H1 (cell line): ENCODE measurements around the gene ATP1A1. TPM values are rescaled to one million over a fixed set of nuclear protein-coding genes. Genes with fewer than 3 reads are reported as not detected.

Source experiments
- CTCF ChIA-PET: fragments of 300-600 bp; sonication (Branson Sonifier 250); formaldehyde crosslinking; loops from one replicate; lab custom pipeline; 2021; ENCODE audit not compliant: partially characterized antibody; lab: Charles Lee
- POLR2A ChIA-PET: fragments of 300-600 bp; sonication (Branson Sonifier 250); formaldehyde crosslinking; loops from one replicate; lab custom pipeline; 2021; ENCODE audit warnings: inconsistent platforms; ENCODE audit not compliant: partially characterized antibody; lab: Charles Lee
- DNase-seq, 2 experiments: peaks; one replicate each; pipeline versions ENCODE4 v3.0.0 to v3.0.0-alpha.2; 2010 to 2022; ENCODE audit warnings: low spot score in 2 of 2, low read depth in 1 of 2, mixed read lengths in 1 of 2
- FAIRE-seq: peaks from 2 replicates; lab custom pipeline; 2011; peaks lifted over from hg19 to GRCh38; lab: Jason Lieb, UNC
- H2AFZ ChIP-seq: 2 replicates; pipeline ENCODE4 v1.8.1; 2012; ENCODE audit warnings: low read length, inconsistent platforms
- H2AK5ac ChIP-seq: 2 replicates; pipeline ENCODE4 v1.6.1; 2013; ENCODE audit warnings: low read depth, low read length
- H2BK120ac ChIP-seq: replicated peaks from 2 replicates; pipeline ENCODE3; 2013; ENCODE audit warnings: low read depth, low read length, inconsistent platforms
- H2BK12ac ChIP-seq: 2 replicates; pipeline ENCODE4 v1.6.1; 2013; ENCODE audit warnings: low read depth, low read length
- H2BK15ac ChIP-seq: 2 replicates; pipeline ENCODE4 v1.6.1; 2013; ENCODE audit warnings: low read length
- H2BK20ac ChIP-seq: 2 replicates; pipeline ENCODE4 v1.6.1; 2013; ENCODE audit warnings: low read length
- H2BK5ac ChIP-seq: 2 replicates; pipeline ENCODE4 v1.6.1; 2013; ENCODE audit warnings: low read depth, low read length
- H3K14ac ChIP-seq: 2 replicates; pipeline ENCODE4 v1.6.1; 2013; ENCODE audit warnings: inconsistent platforms; ENCODE audit not compliant: insufficient read length
- H3K18ac ChIP-seq: 2 replicates; pipeline ENCODE4 v1.6.1; 2013; ENCODE audit warnings: low read length; ENCODE audit errors: extremely low read depth
- H3K23ac ChIP-seq: 2 replicates; pipeline ENCODE4 v1.6.1; 2013; ENCODE audit warnings: inconsistent platforms; ENCODE audit not compliant: insufficient read length
- H3K23me2 ChIP-seq: 2 replicates; pipeline ENCODE4 v1.6.1; 2013; ENCODE audit warnings: low read depth, low read length
- H3K27ac ChIP-seq: 2 replicates; pipeline ENCODE4 v1.6.1; 2011; ENCODE audit warnings: low read depth, low read length, inconsistent platforms
- H3K27me3 ChIP-seq, 4 experiments: replicated peaks in 1 of 4; 1 replicate in 1 of 4; 2 replicates in 3 of 4; pipeline versions ENCODE4 v1.6.1 to v1.8.1; 2011 to 2013; ENCODE audit warnings: low read length in 3 of 4, mild to moderate bottlenecking in 3 of 4, inconsistent platforms in 2 of 4, mixed read lengths in 2 of 4, moderate library complexity in 1 of 4; ENCODE audit not compliant: control insufficient read depth in 3 of 4, insufficient read depth in 3 of 4; ENCODE audit errors: extremely low read depth in 1 of 4
- H3K36me3 ChIP-seq, 4 experiments: 2 replicates each; pipeline versions ENCODE4 v1.6.1 to v1.8.1; 2011 to 2013; ENCODE audit warnings: mild to moderate bottlenecking in 4 of 4, low read length in 3 of 4, moderate library complexity in 2 of 4, control low read depth in 1 of 4, inconsistent platforms in 1 of 4; ENCODE audit not compliant: insufficient read depth in 4 of 4, control insufficient read depth in 2 of 4
- H3K4ac ChIP-seq: replicated peaks from 2 replicates; pipeline ENCODE3; 2013; ENCODE audit warnings: low read length, low read depth, mixed read lengths, inconsistent platforms; ENCODE audit not compliant: insufficient read length
- H3K4me1 ChIP-seq, 4 experiments: replicated peaks in 1 of 4; 1 replicate in 1 of 4; 2 replicates in 3 of 4; pipeline versions ENCODE4 v1.6.1 to v1.8.1; 2011 to 2013; ENCODE audit warnings: low read length in 3 of 4, inconsistent platforms in 2 of 4, mixed read lengths in 1 of 4; ENCODE audit not compliant: insufficient read depth in 4 of 4, control insufficient read depth in 3 of 4
- H3K4me2 ChIP-seq, 2 experiments: 2 replicates each; pipeline versions ENCODE4 v1.6.1 to v1.8.1; 2011 to 2013; ENCODE audit warnings: low read depth in 2 of 2, low read length in 2 of 2, control low read depth in 1 of 2, inconsistent platforms in 1 of 2, mild to moderate bottlenecking in 1 of 2; ENCODE audit not compliant: insufficient read depth in 1 of 2
- H3K4me3 ChIP-seq, 4 experiments: fragments of 200-600, 300-600 bp in 1 of 4; sonication (generic), shearing (Covaris generic), sonication (Bioruptor Twin) in 1 of 4; 2 replicates each; pipeline versions ENCODE4 v1.5.1 to v1.8.1; 2011 to 2016; ENCODE audit warnings: low read length in 4 of 4, low read depth in 3 of 4, control low read depth in 2 of 4, inconsistent platforms in 2 of 4, mild to moderate bottlenecking in 2 of 4, mixed read lengths in 1 of 4, moderate library complexity in 1 of 4; ENCODE audit not compliant: insufficient read depth in 2 of 4; ENCODE audit errors: extremely low read depth in 1 of 4
- H3K56ac ChIP-seq: replicated peaks from 2 replicates; pipeline ENCODE3; 2013; ENCODE audit warnings: low read depth, mild to moderate bottlenecking, mixed read lengths, low read length, inconsistent platforms; ENCODE audit not compliant: insufficient read length
- H3K79me1 ChIP-seq: 2 replicates; pipeline ENCODE4 v1.6.1; 2013; ENCODE audit warnings: low read depth, low read length, control low read depth
- H3K79me2 ChIP-seq, 2 experiments: 2 replicates each; pipeline versions ENCODE4 v1.6.1 to v1.8.1; 2012 to 2013; ENCODE audit warnings: low read length in 2 of 2, mild to moderate bottlenecking in 2 of 2, inconsistent platforms in 1 of 2; ENCODE audit not compliant: insufficient read depth in 2 of 2, control insufficient read depth in 1 of 2
- H3K9ac ChIP-seq, 4 experiments: replicated peaks in 1 of 4; 1 replicate in 1 of 4; 2 replicates in 3 of 4; pipeline versions ENCODE4 v1.6.1 to v1.8.1; 2011 to 2013; ENCODE audit warnings: low read depth in 3 of 4, low read length in 3 of 4, control low read depth in 2 of 4, mild to moderate bottlenecking in 2 of 4, moderate library complexity in 2 of 4, inconsistent platforms in 1 of 4; ENCODE audit errors: extremely low read depth in 1 of 4
- H3K9me3 ChIP-seq, 2 experiments: 2 replicates each; pipeline versions ENCODE4 v1.6.1 to v1.8.1; 2012 to 2013; ENCODE audit warnings: mild to moderate bottlenecking in 2 of 2, moderate library complexity in 2 of 2, control low read depth in 1 of 2, inconsistent platforms in 1 of 2, low read depth in 1 of 2, low read length in 1 of 2, mixed read lengths in 1 of 2; ENCODE audit not compliant: insufficient read depth in 2 of 2
- H4K20me1 ChIP-seq, 2 experiments: replicated peaks in 1 of 2; 2 replicates each; pipeline versions ENCODE3 to v1.8.1; 2011 to 2013; ENCODE audit warnings: inconsistent platforms in 2 of 2, low read length in 2 of 2, mild to moderate bottlenecking in 1 of 2; ENCODE audit not compliant: insufficient read depth in 2 of 2, control insufficient read depth in 1 of 2
- H4K5ac ChIP-seq: 2 replicates; pipeline ENCODE4 v1.6.1; 2013; ENCODE audit warnings: low read length, low read depth, mixed read lengths, inconsistent platforms; ENCODE audit not compliant: insufficient read length
- H4K8ac ChIP-seq: 2 replicates; pipeline ENCODE4 v1.8.0; 2013; ENCODE audit warnings: mild to moderate bottlenecking, moderate library complexity, low read length, inconsistent platforms; ENCODE audit not compliant: insufficient read depth; ENCODE audit errors: extremely low read depth
- H4K91ac ChIP-seq: replicated peaks from 2 replicates; pipeline ENCODE3; 2013; ENCODE audit warnings: low read length, mixed read lengths, inconsistent platforms; ENCODE audit not compliant: insufficient read length
- CHD1 ChIP-seq: IDR thresholded peaks from 2 replicates; pipeline ENCODE4 v1.6.1; 2012; ENCODE audit warnings: low read depth, low read length, improper control_type of control experiment
- RFX5 ChIP-seq: IDR thresholded peaks from 2 replicates; pipeline ENCODE4 v1.6.1; 2011; ENCODE audit warnings: low read depth, low read length, improper control_type of control experiment, borderline replicate concordance
- ZNF274 ChIP-seq: IDR thresholded peaks from 2 replicates; pipeline ENCODE4 v1.7.0; 2012; ENCODE audit warnings: low read length, borderline replicate concordance; ENCODE audit errors: extremely low read depth
- WGBS, 2 experiments: shearing (Covaris generic) in 1 of 2; methylation state at CpG; one replicate each; pipeline versions ENCODE4 v1.1.6 to v1.1.7; 2013 to 2015; ENCODE audit warnings: low lambda C conversion rate in 2 of 2, mixed read lengths in 2 of 2, inconsistent platforms in 1 of 2, low coverage in 1 of 2, missing lambda C conversion rate in 1 of 2; ENCODE audit not compliant: insufficient replicate concordance in 2 of 2, insufficient coverage in 1 of 2, insufficient read length in 1 of 2; ENCODE audit errors: extremely low coverage in 1 of 2, missing lambda C conversion rate in 1 of 2; 5-methylcytosine and 5-hydroxymethylcytosine counted together
- polyA plus RNA-seq, 7 experiments: library from polyadenylated mRNA; depleted of rRNA in 3 of 7; stranded (reverse) in 5 of 7; unstranded in 2 of 7; fragments of >200 nt in 5 of 7; fragments of 200-250 nt in 2 of 7; gene quantifications; 1 replicate in 5 of 7; 2 replicates in 1 of 7; 4 replicates in 1 of 7; pipeline versions ENCODE4 v1.2.1 to v1.2.3, GENCODE V29; 2011 to 2013; ENCODE audit warnings: missing spikeins in 2 of 7, mixed read lengths in 2 of 7
- total RNA-seq: library from RNA; stranded (reverse); fragmentation: NEBNext Ultra II Directional; extraction: Animal tissue kit (Norgen Biotek cat#: 25700); gene quantifications from 2 replicates; pipeline ENCODE4 v1.2.1, GENCODE V29; 2021

The ATP1A1 gene
- total and polyA plus RNA-seq, 2 of the 8 experiments (the other 6 are each of a cell fraction or from before 2014, with no cell fraction given): 222 to 325 TPM

GRCh38 chr1:116428576-116428975 lies 55.5 kb downstream of the ATP1A1 start:
- Histone ChIP-seq H3K4me2 (no peak overlapping the region), H3K23me2 (0 out of 2 replicates have a peak, but pooled peaks cover 3% of the 10 kb centered on the region), H2BK20ac (no peak overlapping the region), H2BK15ac (no peak overlapping the region), H2BK12ac (no peak overlapping the region), H3K23ac (no peak overlapping the region), H3K36me3 (no peaks in the 10 kb centered on the region), H3K4me1 (peaks cover 0 to 2% (median 0%) of the 10 kb centered on the region in 4 experiments; a peak in 1 of 7 replicates), H2BK5ac (no peak overlapping the region), H3K18ac (no peak overlapping the region), H3K79me1 (no peaks in the 10 kb centered on the region), H4K91ac (no peak overlapping the region), H3K9me3 (no peaks in the 10 kb centered on the region), H3K27me3 (no peaks in the 10 kb centered on the region; a peak in 1 of 7 replicates), H2BK120ac (no peak overlapping the region), H3K4me3 (no peak overlapping the region), H2AK5ac (no peak overlapping the region), H2AFZ (no peak overlapping the region), H4K20me1 (no peaks in the 10 kb centered on the region), H3K9ac (no peak overlapping the region), H3K56ac (no peak overlapping the region), H3K14ac (no peak overlapping the region), H3K4ac (no peak overlapping the region), H4K5ac (no peak overlapping the region), H3K79me2 (no peaks in the 10 kb centered on the region), H4K8ac (no peak overlapping the region), H3K27ac (no peak overlapping the region)
- ChIA-PET CTCF (interaction anchor here (1.0 to 4.2 kb wide), 7 partner anchors 12 to 289 kb away, joined by 3 to 16 read pairs (median 4); no protein-coding TSS in a partner anchor), POLR2A (no interaction called here)
- TF ChIP-seq CHD1 (no peak), ZNF274 (no peak), RFX5 (no peak)
- FAIRE-seq (no peak), DNase-seq (no peak)
- 88% methylated on average over 6 of the region's 6 CpGs; no CpG with 5 or more reads in 1 of the 2 experiments for WGBS, 2 experiments
